GM18907 (cell line): Measurements from ENCODE around the gene GRK5.

Experiments used
- ATAC-seq: cut with Tn5 transposase; IDR thresholded peaks from one replicate; pipeline ENCODE4 v1.9.1; 2021; ENCODE audit warnings: mild to moderate bottlenecking, moderate library complexity; ENCODE audit not compliant: unreplicated experiment

Gene GRK5

GRCh38 chr10:119337223-119337622 is 129.9 kb downstream of the GRK5 start:
- no peak for ATAC-seq

- ATAC-seq, result no peak
These were observed 130.5 kb downstream of the GRK5 start for GRCh38 chr10:119337796-119338432.

DNA sequence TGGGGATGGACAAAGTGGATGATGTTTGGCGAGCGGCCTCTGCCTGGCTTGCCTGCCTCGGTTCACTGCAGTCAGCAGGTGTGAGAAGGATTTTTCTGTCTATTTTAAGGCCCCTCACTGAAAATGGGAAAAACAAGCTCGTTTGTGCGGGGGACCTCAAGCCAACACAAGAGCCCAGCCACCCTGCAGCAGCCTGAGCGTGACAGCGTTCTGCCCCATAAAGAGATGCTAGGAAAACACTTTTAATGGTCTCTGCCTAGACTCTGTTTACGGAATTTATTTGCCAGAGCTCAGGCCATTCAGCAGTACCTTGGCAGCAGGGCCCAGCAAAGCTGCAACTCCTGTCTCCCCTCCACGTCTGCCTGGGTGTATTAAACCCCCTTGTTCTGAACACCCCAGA is 131.7 kb downstream of the GRK5 start:
- no peak for ATAC-seq

DNA sequence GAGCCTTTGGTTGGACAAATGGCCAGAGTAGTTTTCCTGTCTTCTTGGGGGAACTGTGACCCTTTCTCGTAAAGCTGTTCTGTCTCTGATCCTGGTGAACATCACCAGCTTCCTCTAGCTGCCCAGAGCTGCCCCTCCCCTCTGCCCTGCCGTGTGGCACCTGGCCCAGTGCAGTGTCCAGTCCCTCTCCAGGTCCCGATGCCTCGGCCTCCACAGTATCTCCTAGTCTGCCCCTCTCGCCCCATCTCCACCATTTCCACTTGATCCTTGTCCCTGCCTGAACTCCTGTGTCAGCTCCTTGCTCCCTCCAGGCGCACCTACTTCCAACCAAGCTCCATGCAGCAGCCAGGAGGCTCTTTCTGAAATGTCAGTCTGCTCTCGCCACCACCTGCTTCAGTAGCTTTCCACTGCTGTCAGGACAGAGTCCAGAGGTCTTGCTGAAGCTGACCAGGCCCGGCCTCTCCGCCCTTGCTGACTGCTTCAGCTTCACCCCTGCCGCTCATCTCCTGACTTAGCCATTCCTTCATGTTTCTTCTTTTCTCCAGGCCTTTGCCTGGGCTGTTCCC is 133.6 kb downstream of the GRK5 start:
- ATAC-seq, result no peak

- ATAC-seq, result no peak
These were observed 134.3 kb downstream of the GRK5 start for GRCh38 chr10:119341459-119342301.

GRCh38 chr10:119342335-119342734 is 135.0 kb downstream of the GRK5 start:
- no peak for ATAC-seq

DNA sequence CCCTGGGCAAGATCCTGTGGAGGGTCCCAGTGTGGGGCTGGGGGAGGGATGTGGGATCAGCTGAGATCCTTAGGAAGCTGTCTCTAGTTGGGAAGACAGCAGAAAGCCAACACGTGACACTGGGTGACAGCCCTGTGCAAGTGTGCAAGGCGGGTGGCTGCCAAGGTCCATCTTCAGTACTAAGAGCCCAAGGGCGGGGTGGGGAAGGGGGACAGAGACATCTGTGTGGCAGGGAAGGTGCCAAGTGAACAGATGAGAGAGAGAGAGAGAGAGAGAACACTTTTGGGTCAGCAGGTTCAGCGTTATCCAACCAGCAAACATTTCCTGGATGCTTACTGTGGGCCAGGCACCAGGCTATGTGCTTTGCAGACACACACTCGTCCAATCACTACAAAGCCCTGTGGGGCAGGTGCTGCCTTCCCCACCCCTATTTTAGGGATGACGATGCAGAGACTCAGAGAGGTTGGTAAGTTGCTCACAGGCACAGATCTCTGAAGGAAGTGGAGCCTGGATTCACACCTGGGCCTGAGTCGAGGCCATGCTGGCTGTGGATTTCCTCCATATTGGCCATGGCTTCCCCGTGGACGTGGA is 135.7 kb downstream of the GRK5 start:
- no peak for ATAC-seq

DNA sequence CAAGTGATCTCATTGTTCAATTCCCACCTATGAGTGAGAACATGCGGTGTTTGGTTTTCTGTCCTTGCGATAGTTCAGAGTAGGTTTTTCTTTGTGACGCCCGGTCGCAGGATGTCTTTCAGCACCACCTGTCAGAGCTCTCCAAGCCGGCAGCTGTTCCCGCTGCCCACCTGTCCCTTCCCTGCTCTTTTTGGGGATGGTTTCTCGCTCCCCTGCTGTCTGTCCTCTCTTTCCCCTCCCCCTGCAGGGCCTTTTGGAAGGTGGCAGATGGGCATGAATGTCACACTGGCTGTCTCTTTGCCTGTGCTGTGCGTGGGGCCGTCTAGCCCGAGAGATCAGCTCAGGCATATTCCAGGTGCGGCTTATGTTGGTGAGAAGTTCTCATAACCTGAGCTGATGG is 137.0 kb downstream of the GRK5 start:
- no peak for ATAC-seq

- no peak for ATAC-seq
These were observed 138.9 kb downstream of the GRK5 start for GRCh38 chr10:119346095-119346832.

DNA sequence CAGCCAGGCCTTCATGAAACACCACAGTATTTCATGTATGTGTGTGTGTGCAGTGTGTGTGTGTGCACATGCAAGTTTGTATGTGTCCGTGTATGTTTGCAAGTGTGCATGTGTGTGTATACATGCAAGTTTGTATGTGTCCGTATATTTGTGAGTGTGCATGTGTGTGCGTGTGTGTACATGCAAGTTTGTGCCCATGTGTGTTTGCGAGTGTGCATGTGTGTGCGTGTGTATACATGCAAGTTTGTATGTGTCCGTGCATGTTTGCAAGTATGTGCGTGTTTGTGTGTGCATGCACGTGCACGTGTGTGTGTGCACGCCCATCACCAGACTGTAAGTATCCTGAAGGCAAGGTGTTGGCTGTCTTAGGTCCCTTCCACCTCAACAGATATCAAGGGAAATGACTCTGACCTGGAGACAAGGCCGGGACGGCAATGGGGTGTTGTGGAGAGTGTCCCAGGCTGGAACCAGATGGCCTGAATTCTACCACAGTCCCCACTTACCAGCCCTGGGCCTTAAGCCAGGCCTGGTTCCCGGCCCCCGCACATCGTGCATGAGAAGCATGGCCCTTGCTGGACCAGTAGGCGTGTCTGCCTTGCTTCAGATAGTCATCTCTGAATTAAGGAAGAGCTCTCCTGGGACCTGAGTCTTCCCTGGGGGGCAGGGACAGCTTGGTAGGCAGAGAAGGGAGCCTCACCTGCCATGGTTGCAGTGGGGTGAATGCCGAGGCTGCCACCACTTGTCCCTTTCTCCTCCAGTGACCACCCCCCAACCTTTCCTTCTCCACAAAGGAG is 140.0 kb downstream of the GRK5 start:
- no peak for ATAC-seq

- no peak for ATAC-seq
These were observed 140.7 kb downstream of the GRK5 start for GRCh38 chr10:119348106-119348505.

DNA sequence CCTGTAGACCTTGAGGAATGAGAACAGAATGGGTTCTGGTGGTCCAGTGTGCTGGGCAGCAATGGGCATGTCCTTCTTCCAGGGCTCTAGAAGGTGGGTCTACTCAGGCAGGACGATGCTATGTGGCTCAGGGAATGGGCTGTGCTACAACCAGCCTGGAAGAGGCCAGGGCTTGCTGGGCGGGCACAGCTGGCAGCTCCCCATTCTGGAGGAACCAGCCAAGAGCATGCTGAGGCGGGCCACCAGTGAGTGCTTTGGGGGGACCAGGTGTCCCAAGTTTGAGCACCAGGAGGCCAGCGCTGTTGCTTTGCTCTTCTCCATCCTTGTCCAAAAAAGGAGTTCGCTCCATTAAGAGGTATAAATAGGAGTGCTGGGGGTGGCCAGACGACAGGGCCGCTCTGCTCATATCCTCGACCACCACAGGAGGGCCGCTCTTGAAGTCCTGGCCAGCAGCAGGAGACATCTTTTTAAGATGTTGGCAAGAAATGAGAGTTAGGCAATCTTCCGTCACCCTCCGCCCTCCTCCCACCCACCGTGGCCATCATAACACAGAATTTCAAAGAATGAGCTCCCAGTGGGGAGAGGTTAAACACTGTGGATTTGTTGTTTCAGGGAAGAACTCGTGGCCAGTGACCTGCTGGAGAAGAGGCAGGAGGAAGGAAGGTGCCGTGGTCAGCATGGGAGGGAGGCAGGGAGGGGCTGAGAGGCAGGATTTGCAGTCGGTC is 141.3 kb downstream of the GRK5 start:
- no peak for ATAC-seq

- ATAC-seq, result no peak
These were observed 142.0 kb downstream of the GRK5 start for GRCh38 chr10:119349341-119349740.

DNA sequence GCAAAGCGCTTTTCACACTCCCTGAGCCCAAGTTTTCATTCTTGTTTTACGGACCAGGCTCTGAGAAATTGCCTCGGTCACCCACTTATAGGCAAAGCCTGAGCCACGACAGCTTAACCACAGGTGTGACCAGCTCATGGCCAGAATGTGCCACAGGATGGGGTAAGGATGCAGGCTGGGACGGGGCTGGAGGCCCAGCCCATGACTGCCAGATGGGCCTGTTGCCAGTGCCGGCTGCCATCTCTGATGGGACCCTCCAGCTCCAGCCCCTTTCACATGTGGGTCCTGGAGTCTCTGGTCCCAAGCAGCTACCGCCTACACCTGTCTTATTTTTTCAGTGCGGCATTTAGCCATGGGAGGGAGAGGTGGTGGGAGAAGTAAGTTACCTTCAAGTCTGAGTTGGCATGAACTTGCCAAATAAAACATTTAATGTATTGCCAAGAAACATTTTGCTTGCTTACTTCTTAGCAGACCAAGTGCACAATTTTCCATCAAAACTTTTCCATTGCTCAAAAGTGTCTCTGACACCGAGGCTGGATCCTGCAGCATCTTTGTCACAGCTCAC is 142.6 kb downstream of the GRK5 start:
- no peak for ATAC-seq

DNA sequence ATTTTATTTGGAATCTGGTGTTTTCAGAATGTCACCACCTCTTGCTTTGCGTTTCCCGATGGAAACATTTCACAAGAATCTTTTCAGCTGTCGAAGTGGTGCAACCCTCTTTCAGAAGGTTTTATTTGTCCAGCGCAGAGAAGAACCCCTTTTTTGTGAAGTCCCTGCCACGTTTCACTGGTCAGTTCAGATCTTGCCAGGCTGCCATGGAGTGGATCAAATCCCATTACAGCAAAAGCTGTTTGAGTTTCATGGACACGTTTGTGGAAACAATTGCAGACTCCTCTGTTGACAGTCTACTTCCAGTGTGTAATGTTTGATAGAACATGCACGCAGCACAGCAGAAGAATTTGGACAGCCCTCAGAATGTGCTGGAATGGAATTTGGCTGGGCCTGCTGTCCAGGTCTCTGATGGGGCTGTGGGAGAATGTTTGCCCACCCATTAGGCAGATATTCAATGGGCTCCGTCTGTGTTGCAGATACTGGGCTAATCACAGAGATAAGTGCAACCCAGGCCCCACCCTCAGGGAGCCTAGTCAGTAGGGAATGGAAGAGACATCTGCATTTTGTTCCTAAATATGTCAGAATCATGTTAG is 143.2 kb downstream of the GRK5 start:
- no peak for ATAC-seq

DNA sequence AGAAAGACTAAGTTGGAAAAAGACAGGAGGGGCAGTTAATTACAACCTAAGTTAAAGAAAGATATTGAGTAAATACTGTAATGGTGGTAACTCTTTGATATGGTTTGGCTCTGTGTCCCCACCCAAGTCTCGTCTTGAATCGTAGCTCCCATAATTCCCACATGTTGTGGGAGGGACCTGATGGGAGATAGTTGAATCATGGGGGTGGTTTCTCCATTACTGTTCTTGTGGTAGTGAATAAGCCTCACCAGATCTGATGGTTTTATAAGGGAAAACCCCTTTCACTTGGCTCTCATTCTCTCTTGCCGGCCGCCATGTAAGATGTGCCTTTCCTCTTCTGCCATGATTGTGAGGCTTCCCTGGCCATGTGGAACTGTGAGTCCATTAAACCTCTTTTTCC is 143.8 kb downstream of the GRK5 start:
- no peak for ATAC-seq

- ATAC-seq, result no peak
These were observed 144.7 kb downstream of the GRK5 start for GRCh38 chr10:119352042-119352441.

DNA sequence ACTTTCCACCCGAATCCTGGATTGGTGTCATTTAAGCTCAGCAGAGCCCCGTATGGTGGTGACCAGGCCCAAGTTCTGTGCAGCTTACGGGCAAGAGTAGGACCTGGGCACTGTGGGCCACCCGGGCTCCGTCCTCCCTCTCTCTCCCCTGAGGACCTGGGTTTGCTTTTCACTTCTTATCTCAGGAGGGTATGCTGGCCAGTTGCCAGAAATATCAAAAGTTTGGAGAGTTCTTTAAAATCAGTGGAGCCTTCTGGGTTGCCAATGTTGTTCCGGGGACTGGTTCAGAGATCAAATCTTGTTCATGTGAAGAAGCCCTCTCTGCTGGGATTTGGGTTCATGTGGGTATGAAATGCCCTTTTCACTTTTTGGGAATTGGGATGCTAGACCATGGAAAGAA is 145.4 kb downstream of the GRK5 start:
- no peak for ATAC-seq

DNA sequence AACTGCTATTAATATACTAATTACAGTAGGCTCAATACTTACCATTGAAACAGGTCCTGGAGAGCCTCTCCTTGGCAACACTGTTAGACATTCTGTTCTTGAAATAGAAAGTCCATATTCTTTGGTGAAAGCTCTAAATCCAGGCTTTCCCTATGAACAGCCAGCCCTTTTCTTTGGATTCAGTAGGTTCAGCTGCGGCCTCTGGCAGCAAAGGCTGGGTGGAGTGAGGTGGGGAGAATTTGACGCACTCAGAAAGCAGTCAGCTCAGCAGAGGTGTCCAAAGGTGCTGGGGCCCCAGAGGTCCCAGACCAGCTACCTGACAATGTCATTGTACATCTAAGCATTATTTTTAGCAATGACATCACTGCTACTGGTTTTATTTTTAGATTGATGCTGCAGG is 146.1 kb downstream of the GRK5 start:
- ATAC-seq, result no peak
